ENCODE data around the gene DGKB. TPM values are rescaled to one million over a fixed set of nuclear protein-coding genes. Genes with fewer than 3 reads are reported as not detected.
"Not testable (repeated sequence)": the region's sequence is repeated elsewhere in the genome, so short reads cannot be mapped to it uniquely, and the experiment has no call there.

The DGKB gene
- polyA plus RNA-seq, 10 donors = 0.67 to 2.1 (median 0.88) TPM

DNA sequence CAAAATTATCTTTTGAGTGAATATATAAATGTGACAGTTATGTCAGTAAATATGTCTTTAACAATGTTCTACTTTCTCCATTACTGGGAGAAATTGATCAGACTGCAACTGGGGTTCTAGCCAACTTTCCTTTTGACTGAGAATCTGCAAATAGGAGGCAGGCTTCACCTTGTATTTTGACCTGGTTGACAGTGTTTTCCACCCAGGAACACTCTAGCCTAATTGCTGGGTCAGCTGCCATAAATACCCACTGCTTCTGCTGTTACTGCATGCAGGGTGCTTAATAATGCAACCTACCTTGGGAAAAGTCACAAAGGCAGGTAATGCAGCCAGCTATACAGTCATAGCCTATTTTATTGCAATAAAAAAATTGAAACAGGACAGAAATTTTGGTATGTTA lies 319.0 kb downstream of the DGKB start:
- DNase-seq = no peak

GRCh38 chr7:14582010-14582409 lies 320.5 kb downstream of the DGKB start:
- DNase-seq = no peak

- DNase-seq = no peak
Observed at GRCh38 chr7:14579971-14580370, 322.6 kb downstream of the DGKB start.

GRCh38 chr7:14576578-14576977 lies 326.0 kb downstream of the DGKB start:
- peak in 1 of 3 donors; percentile 5 for DNase-seq

DNA sequence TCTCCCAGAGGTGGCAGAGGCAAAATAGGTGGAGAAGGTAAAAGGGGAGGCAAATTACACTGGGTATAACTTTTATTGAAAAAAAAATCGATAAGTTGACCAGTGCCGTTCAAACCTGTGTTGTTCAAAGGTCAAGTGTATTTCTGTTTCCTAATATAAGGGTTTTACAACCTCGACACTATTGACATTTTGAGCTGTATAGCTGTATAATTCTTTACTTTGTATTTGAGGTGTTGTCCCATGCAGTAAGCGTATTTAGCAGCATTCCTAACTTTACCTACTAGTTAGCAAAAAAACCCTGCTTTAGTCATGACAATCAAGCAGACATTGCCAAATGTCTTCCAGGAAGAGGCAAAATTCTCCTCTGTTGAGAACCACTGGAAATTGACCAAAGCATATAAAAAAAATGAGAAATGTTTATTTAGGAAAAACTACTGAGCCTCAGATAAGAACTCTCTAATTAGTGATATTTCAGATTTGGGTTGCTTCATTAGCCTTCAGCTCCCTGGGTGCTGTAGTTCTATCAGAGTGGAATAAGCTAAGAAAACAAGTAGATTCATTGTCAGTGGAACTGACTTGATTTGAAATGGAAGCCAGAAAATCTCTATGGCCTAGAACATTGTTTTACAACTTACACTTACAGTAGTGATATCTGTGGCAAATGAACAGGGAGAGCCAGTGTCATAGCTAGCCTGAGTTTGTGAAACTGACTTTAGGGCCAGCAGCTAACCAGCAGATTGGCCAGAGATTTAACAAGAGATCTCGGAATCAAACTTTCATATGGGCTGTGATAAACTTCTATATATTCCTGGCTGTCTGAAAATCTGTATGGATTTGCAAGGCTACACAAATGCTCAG lies 331.6 kb downstream of the DGKB start:
- no peak for DNase-seq

- DNase-seq = no peak
Observed at GRCh38 chr7:14552060-14552459, 350.5 kb downstream of the DGKB start.

- peak; percentile 77 to 89 (median 81) for DNase-seq
Observed at GRCh38 chr7:14551310-14551709, 351.2 kb downstream of the DGKB start.

- no peak for DNase-seq
Observed at GRCh38 chr7:14542624-14543023, 359.9 kb downstream of the DGKB start.

DNA sequence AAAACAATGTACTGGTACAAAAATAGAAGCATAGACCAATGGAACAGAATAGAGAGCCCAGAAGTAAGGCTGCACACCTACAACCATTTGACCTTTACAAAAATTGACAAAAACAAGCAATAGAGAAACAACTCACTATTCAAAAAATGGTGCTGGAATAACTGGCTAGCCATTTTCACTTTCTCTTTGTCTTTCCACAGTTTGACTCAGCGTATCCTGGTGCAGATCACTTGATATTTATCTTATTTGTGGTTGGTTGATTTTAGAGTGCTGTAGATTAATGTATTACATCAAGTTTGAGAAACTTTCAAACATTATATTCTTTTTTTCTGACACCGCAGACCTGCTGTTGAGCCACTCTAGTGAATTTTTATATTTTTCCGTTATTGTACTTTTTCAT lies 381.4 kb downstream of the DGKB start:
- DNase-seq = no peak

GRCh38 chr7:14510268-14510667 lies 392.3 kb downstream of the DGKB start:
- DNase-seq = no peak

- peak; percentile 33 to 58 (median 56) for DNase-seq
Observed at GRCh38 chr7:14507617-14508016, 394.9 kb downstream of the DGKB start.

- DNase-seq = no peak
Observed at GRCh38 chr7:14505906-14506305, 396.6 kb downstream of the DGKB start.

DNA sequence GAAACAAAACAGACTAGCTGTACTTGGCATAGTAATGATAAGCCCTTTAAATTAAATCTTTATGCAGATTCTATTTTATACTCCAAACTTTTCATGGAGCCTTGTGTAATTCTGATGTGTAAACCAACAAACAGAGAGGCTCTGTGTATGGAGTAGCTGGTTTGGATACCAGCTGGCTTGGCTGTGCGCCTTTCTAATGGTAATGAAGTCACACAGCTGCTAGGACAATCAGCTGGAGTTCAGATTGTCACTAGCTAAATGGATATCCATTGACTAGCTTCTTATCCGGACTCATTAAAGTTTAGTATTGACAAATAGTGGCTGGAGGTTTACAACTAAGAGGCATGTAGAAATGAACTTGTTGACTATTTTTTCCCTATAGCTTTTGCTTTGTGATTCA lies 398.4 kb downstream of the DGKB start:
- peak; percentile 24 to 51 (median 46) for DNase-seq

- no peak for DNase-seq
Observed at GRCh38 chr7:14503623-14504022, 398.9 kb downstream of the DGKB start.

- DNase-seq = no peak
Observed at GRCh38 chr7:14501436-14501835, 401.1 kb downstream of the DGKB start.

DNA sequence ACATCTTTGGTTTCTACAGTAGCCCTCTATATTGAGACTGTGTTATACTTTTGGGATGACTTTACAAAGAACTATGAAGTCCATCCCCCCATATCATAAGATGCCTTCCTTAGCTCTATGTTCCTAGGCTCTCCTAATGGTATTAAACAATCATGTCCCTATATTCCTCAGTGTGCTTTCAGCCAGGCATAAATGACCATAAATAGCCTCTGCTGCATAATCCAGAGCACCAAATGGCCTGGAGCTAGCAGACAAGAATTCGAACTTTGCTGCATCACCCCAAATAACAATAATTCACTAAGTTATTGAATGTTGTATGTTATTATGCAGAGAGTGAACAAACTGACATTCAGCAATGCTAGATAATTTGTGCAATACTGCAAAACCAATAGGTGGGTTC lies 405.2 kb downstream of the DGKB start:
- no peak for DNase-seq

- DNase-seq = no peak
Observed at GRCh38 chr7:14495633-14496032, 406.9 kb downstream of the DGKB start.

DNA sequence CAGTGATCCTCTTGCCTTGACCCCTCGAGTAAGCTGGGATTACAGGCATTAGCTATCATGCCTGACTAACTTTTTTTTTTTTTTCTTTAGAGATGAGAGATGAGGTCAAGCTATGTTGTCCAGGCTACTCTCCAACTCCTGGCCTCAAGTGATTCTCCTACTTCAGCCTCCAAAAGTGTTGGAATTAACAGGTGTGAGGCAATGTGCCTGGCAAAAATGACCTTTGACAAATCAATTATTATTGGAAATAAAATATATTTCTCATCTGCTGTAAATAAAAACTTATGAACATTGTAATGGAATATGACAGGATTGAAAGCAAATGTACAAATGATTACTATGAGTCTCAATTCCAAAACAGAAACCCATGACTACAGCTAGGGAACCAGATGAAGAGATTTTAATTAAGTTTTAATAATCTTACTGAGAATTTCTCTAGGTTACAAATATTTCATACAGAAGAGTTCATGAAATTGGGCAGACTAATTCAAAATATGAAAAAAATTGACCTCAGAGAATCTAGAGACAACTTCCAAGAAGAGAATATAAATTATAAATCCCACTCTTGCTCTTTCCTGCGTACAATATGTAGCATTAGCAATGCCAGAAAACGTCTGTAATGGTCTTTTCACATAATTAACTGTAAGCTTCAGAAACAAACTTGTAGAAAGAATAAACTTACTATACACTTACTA lies 414.7 kb downstream of the DGKB start:
- DNase-seq = peak; percentile 57 to 76 (median 59)

DNA sequence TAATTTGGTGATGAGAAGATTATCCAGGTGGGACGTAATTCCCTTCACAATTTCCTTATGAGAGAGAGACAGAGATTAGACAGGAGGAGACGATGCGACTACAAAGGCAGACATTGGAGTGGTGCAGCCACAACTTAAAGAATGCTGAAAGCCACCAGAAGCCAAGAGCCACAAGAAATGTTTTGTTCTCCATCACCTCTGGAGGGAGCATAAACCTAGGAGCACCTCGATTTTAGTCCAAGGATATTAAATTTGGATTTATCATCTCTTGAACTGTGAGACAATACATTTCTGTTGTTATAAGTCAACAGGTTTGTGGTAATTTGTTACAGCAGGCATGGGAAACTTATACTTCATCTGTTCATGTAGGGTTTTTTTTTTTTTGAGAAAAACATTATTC lies 418.9 kb downstream of the DGKB start:
- no peak for DNase-seq

- no peak for DNase-seq
Observed at GRCh38 chr7:14480281-14480680, 422.3 kb downstream of the DGKB start.

DNA sequence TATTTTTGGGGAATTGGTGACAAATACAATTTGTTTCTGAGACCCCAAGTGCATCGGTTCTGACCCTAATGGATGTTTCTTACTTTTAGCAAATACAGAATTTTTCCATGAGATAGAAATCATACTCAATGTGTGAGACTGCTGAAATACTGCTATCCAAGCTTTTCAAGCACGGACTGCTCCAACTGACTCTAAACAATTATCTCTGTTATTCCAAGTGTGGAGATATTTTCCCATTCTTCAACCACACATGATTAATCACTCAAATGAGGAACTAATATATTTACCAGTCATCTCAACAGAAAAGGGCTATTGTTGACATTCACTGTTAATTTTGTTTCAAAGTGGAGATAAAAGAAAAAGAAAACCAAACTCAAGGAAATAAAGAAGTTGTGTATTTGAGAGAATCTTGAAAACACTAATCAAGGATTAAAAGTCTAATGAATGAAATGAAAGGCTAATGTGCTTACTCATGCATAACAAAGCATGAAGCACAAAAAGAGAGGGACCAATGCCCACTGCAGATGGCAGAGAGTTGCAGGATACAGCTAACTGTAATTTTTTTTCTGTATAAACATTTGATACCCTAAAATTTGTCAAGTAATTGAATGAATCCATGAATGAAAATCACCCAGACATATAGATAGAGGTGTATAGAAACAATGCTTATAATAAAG lies 423.6 kb downstream of the DGKB start:
- DNase-seq = no peak

GRCh38 chr7:14461716-14462115 lies 440.8 kb downstream of the DGKB start:
- DNase-seq = not testable (repeated sequence)

DNA sequence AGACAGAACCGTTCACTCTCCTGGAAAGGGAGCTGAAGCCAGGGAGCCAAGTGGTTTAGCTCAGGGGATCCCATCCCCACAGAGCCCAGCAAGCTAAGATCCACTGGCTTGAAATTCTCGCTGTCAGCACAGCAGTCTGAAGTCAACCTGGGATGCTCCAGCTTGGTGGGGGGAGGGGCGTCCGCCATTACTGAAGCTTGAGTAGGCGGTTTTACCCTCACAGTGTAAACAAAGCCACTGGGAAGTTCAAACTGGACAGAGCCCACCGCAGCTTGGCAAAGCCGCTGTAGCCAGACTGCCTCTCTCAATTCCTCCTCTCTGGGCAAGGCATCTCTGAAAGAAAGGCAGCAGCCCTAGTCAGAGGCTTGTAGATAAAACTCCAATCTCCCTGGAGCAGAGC lies 443.7 kb downstream of the DGKB start:
- not testable (repeated sequence) for DNase-seq

Data from muscle of back (tissue), 11 donors.